GM12801 (cell line): ENCODE measurements around the gene ACAA1.

Experiments used
- TF ChIP-seq, protein P1 (sequence below): IDR thresholded peaks from one replicate; pipeline ENCODE4 v1.5.1; 2011; ENCODE audit warnings: control low read depth; ENCODE audit not compliant: insufficient read length; ENCODE audit errors: extremely low read depth

ACAA1 gene

DNA sequence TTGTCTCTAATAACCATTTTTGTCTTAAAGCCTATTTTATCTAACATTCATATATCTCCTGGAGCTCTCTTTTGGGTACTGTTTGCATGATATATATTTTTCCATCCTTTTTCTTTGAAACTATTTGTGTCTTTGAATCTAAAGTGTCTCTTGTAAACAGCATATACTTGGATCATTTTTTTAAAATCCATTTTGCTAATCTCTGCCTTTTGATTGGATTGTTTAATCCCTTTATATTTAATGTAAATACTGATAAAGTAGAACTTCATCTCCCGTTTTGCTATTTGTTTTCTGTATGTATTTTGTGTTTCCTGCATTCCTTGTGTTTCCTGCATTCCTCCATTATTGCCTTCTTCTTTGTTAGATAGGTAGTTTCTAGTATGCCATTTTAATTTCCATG is 31.4 kb downstream of the ACAA1 start:
- TF ChIP-seq, protein P1, sequence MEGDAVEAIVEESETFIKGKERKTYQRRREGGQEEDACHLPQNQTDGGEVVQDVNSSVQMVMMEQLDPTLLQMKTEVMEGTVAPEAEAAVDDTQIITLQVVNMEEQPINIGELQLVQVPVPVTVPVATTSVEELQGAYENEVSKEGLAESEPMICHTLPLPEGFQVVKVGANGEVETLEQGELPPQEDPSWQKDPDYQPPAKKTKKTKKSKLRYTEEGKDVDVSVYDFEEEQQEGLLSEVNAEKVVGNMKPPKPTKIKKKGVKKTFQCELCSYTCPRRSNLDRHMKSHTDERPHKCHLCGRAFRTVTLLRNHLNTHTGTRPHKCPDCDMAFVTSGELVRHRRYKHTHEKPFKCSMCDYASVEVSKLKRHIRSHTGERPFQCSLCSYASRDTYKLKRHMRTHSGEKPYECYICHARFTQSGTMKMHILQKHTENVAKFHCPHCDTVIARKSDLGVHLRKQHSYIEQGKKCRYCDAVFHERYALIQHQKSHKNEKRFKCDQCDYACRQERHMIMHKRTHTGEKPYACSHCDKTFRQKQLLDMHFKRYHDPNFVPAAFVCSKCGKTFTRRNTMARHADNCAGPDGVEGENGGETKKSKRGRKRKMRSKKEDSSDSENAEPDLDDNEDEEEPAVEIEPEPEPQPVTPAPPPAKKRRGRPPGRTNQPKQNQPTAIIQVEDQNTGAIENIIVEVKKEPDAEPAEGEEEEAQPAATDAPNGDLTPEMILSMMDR, result no peak

DNA sequence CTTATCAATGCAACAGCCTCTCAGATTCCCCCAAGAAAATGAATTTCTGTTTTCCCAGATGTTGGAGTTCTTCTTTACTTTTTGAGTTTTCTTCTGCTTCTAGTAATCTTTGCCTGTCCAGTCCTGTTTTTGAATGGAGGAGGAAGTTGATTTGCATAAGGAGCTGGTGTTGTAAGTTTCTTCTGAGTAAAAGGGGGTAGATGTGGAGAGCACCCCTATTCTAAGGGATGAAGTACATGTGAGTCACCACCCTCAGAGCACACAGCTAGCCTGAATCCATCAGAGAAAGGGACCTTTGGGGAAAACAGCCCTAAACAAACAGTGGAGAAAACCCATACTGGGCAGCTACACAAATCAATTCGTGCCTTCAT is 34.5 kb downstream of the ACAA1 start:
- TF ChIP-seq, protein P1, result no peak

DNA sequence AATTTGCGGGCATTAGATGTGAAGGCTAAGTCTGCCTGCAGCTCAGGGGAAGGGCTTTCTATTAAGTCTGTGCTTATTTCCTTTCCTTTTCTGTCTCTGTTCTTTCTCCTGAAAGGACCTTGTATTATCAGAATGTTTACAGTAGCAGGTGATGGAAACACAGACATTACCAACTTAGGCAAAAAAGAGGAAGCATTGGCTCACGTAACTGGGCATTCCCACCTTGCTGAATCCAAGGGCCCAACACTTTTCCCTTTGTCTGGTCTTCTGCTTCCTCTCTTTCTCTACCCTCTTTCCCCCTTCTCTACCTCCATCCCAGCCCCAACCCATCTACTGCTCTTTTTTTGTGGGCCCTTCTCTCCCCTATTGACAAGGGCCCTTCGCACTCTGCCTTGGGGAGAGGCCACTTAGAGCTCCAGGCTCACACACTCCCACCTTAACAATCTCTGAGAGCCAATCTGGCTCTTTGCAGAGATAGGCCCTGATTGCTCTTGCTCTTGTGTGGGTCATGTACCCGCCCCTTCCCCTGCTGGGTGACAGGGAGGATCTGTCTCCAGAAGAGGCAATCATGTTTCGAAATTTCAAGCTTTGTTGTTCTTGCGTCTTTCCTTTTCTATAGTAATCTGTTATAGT is 35.0 kb downstream of the ACAA1 start:
- TF ChIP-seq, protein P1, result no peak

DNA sequence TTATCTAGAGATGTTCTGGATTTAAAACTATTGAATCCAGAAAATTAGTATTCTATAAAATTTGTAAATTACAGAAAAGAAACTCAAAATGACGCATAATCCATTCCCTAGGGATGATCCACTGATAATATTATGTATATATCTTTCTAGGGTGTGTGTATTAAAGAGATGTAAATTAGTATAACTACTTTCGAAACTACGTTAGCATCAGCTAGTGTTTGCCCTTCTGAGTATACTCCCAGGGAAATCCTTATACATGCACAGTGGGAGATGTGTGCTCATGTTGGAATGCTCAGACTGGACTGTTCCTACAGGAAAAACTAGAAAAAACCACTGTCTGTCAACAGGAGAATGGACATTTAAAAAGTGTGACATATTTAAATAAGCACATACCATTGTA is 36.4 kb downstream of the ACAA1 start:
- TF ChIP-seq, protein P1, result no peak

DNA sequence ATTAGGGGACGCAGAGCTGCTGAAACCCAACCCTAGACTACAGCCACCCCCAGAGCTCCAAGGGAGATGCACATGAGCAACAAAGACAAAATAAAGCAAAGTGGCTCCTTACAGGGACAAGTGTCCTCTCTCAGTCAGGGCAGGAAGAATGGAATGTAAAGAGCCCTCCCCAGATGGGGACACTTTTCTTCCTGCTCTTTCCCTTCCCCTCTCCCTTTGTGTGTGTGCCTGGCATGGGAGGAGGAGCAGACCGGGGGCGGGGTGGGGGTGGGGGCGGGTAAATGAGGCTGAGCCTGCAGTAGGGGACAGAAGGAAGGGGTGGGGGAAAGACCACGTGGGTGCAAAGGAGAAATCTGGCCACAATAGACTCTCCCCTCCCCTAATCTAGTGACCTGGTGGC is 37.4 kb downstream of the ACAA1 start:
- TF ChIP-seq, protein P1, result no peak

DNA sequence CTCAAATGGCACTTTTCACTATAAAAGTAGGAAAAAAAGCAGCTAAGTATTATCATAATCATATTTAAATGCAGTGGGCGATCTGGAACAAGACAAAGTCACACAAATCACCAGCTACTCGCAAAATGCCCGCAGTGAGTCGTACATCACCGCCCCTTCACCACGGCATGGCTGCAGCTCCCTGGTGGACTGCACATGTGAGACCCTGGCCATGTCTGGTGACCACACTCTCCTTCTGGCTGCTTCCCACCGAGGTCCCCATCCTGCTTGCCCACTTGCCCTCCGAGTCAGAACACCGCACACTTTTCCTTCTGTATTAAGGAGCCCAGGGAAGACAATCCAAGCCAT is 38.6 kb downstream of the ACAA1 start:
- TF ChIP-seq, protein P1, result no peak

DNA sequence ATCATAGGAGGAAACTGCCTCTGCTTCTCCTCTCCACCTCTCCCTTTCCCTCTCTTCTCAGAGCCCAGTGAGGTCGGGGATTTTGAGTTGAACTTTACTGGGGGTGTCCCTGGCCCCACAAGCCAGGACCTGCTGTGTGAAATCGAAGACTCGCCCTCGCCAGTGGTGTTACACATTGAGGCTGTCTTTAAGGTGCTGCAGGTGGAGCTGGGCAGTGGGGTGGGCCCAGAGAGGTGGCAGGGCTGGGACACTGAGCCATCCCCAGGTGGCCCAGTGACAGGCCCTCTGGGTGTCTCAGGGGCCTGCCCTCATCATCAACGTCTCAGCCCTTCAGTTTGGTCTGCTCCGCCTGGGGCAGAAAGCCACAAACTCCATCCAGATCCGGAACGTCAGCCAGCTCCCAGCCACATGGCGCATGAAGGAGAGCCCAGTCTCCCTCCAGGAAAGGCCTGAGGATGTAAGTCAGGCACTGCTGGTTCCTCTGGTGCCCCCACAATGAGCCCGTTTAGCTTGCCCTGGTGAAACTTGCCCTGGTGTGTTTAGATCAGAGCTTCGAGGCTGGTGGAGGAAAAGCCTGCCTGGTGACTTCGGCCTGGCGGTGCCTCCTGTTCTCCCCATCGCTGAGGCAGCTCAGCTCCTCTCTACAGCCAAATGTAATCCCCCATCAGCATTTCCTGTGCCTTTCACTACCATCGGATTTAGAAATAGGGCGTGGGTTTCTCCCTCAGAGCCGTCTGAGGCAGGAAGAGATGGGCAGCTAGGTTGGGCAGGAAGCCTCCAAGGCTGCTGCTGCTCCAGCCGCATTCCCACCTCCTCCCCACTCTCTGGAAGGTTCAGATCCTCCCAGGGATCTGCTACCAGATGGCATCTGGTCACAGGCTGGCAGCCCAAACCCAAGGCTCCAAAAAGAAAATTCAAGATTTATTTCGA is 39.2 kb downstream of the ACAA1 start:
- TF ChIP-seq, protein P1, result no peak
